GM12874 (cell line): ENCODE results near the gene SAMD5.

Experiments
- TF ChIP-seq, protein P1 (sequence below): IDR thresholded peaks from 2 replicates; pipeline ENCODE4 v1.5.1; 2011; ENCODE audit warnings: low read depth, mild to moderate bottlenecking, control low read depth, low read length, moderate library complexity; ENCODE audit not compliant: insufficient read depth

SAMD5 gene

DNA sequence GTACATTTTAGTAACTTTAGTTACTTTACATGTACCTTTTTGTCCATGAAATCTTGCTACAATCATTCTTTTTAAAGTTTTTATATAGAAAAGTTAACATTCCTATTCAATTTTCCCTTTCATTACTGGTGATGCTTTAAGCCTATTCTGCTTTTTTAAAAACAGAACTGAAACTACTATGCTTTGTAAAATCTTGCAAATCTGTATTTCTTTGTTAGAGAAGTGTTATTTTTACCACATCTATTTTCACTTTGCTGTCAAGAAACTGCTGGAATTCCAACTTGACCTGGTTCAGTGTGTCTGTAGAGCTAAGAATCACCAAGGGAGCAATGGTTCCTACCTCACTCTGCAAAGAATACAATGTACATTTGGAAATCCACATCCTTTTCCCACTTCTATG lies 21.8 kb upstream of the SAMD5 start:
- TF ChIP-seq, protein P1, sequence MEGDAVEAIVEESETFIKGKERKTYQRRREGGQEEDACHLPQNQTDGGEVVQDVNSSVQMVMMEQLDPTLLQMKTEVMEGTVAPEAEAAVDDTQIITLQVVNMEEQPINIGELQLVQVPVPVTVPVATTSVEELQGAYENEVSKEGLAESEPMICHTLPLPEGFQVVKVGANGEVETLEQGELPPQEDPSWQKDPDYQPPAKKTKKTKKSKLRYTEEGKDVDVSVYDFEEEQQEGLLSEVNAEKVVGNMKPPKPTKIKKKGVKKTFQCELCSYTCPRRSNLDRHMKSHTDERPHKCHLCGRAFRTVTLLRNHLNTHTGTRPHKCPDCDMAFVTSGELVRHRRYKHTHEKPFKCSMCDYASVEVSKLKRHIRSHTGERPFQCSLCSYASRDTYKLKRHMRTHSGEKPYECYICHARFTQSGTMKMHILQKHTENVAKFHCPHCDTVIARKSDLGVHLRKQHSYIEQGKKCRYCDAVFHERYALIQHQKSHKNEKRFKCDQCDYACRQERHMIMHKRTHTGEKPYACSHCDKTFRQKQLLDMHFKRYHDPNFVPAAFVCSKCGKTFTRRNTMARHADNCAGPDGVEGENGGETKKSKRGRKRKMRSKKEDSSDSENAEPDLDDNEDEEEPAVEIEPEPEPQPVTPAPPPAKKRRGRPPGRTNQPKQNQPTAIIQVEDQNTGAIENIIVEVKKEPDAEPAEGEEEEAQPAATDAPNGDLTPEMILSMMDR = no peak

DNA sequence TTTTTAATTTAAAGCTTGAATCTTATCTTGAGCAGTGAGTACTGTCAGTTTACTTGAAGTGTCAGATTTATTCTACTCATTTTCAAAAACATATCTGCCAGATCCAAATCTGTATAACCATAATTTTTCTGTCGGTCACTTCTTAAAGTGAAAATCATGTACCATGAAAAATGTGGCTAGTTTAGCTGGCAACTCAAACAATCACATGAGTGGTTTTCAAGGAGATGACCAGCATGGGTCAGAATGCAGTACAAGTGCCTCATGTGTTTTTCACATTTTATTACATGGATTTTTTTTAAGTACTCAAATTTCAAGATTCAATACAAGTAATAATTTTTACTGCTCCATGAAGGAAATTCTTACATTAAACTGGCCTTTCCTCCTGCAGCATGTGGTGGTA lies 11.0 kb upstream of the SAMD5 start:
- TF ChIP-seq, protein P1 = no peak

DNA sequence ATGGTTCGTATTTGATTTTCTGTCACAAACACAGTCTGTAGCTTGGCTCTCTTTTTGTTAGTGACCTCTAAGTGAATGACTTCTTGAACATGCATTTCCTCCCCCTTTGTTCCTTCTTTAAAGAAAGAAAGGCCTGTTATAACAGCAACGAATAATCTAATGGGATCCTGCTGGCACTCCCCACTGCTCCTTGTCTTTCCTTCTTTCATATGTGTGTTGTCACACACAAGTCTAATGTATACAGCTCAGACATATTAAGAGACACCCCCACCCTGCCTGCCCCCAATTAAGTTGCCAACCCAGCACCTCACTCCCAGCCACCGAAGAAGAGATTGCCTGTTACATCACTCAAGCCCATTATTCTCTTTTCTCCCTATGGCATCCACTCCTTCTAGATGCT lies 4.9 kb upstream of the SAMD5 start:
- TF ChIP-seq, protein P1 = no peak

DNA sequence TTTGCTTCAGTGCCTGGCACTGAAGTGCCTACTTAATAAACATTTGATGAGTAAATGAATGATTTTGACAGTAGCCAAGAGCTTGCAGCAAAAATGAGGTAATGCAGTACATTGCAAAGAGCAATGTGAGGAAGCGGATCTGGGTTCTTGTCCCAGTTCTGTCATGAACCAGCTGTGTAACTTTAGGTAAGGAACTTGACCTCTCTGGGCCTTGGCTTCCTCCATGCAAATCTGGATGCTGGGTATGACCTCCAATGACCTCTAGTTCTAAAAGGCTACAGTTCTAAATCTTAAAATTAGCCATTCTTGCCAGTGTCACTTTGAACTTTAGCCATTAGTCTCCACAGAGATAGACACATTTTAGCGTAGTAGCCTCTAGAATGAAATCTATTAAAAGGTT lies 3.6 kb upstream of the SAMD5 start:
- TF ChIP-seq, protein P1 = no peak

DNA sequence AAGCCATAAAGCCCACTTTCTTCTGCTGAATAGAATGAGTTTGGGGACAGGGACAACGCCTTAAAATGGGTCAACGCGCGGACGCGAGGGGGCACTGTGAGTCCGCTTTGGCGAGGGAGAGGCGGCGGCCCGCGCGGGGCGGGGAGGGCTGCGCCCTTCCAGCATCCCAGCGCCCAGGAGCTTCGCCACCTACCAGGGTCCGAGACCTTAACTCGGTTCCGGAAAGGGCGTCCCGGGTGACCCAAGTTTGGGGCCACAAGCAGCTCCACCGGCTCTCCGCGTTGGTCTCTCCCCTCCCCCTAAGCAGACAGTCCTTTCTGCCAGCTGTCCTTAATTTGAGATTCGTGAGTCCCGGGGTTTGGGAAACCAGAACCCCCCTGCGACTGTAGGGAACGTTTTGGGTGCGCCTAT lies 1.8 kb upstream of the SAMD5 start:
- TF ChIP-seq, protein P1 = peak; percentile 77

DNA sequence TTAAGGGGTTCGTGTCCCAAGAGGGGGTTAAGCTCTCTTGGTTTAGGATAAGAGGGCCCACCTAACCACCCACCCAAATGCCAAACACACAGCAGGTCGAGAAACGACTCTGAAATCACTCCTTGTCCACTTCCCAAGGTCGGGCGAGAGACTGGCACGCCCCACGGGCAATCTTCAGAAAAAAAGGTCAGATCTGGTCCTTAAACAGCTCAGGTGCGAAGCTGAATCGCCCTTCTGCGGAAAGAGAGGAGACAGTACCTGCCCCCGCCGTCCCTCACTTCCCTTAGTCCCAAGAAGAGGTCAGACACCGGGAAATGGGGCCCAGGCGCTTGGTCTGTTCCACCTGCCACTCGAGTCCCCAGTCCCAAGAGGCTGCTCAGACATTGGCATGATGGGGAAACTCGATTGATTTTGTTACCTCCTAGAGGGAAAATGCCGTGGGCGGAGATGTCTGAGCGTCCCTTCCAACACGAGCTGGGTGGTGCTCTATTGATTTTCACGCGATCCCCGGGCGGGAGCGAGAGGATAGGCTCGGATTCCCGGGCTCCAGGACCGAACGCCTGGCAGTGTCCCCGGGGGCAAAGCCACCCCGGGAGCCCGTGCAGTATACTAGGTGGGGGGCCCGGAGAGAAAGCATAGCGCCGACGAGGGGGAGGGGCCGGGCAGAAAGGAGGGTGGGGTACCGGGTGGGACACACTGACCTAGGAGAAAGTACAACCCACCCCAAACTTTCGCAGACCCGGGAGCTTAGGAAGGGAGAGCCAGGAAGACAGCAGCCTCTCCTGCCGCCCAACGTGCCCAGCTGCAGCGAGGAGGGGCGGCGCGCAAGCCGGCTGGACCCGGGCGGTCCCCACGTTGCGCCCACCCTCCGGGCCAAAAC lies 1.1 kb upstream of the SAMD5 start:
- TF ChIP-seq, protein P1 = no peak

DNA sequence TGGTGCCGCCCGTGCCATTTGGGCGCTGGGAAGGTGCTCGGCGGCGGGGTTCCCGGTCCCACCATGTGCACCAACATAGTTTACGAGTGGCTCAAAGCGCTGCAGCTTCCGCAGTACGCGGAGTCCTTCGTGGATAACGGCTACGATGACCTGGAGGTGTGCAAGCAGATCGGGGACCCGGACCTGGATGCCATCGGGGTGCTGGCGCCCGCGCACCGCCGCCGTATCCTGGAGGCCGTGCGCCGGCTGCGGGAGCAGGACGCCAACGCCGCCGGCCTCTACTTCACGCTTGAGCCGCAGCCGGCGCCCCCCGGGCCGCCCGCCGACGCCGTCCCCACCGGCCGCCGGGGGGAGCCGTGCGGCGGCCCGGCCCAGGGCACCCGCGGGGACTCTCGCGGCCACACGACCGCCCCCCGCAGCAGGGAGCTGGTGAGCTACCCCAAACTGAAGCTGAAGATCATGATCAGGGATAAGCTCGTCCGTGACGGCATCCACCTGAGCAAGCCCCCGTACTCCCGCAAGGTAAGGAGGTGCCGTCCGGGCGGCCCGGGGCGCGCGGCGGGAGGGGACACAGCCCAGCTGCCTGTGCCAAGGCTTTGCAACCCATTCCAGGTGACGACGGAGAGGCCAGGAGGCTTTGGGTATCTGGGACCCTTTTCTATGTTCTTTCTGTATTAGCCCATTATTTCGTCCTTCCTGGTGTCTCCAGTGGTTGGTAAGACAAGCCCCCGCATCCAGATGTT lies 547 bp downstream of the SAMD5 start:
- TF ChIP-seq, protein P1 = no peak
